ENCODE measurements around the gene ZNF277.

- no peak for TF ChIP-seq POLR2A (IDR thresholded peaks at IDR 0.05)
- no peak for TF ChIP-seq CTCF (IDR thresholded peaks at IDR 0.05)
Observed at GRCh38 chr7:112190120-112190519, 16.4 kb upstream of the ZNF277 start.
